Activated T-cell treated with anti-CD3 and anti-CD28 coated beads for 1 hour (primary cell): ENCODE data around the gene TGFBRAP1.

Source experiments
- DNase-seq: peaks from one replicate; pipeline ENCODE4 v3.0.0-alpha.2; 2020; ENCODE audit warnings: low read depth

Gene TGFBRAP1

GRCh38 chr2:105315314-105315713 lies 14.2 kb downstream of the TGFBRAP1 start:
- no peak for DNase-seq

- no peak for DNase-seq
Measured at GRCh38 chr2:105313877-105314276, 15.7 kb downstream of the TGFBRAP1 start.

- no peak for DNase-seq
Measured at GRCh38 chr2:105309147-105309545, 20.4 kb downstream of the TGFBRAP1 start.

- no peak for DNase-seq
Measured at GRCh38 chr2:105308382-105309146, 21.0 kb downstream of the TGFBRAP1 start.

GRCh38 chr2:105307962-105308361 lies 21.6 kb downstream of the TGFBRAP1 start:
- DNase-seq, result no peak

GRCh38 chr2:105307550-105307949 lies 22.0 kb downstream of the TGFBRAP1 start:
- DNase-seq, result no peak

- DNase-seq, result no peak
Measured at GRCh38 chr2:105307146-105307545, 22.4 kb downstream of the TGFBRAP1 start.

GRCh38 chr2:105301646-105302045 lies 27.9 kb downstream of the TGFBRAP1 start:
- DNase-seq, result no peak

GRCh38 chr2:105299290-105299689 lies 30.2 kb downstream of the TGFBRAP1 start:
- DNase-seq, result no peak

GRCh38 chr2:105298017-105298416 lies 31.5 kb downstream of the TGFBRAP1 start:
- DNase-seq, result no peak

GRCh38 chr2:105297216-105297615 lies 32.3 kb downstream of the TGFBRAP1 start:
- no peak for DNase-seq

- no peak for DNase-seq
Measured at GRCh38 chr2:105296017-105296611, 33.4 kb downstream of the TGFBRAP1 start.

- no peak for DNase-seq
Measured at GRCh38 chr2:105294844-105295481, 34.6 kb downstream of the TGFBRAP1 start.

GRCh38 chr2:105294046-105294445 lies 35.5 kb downstream of the TGFBRAP1 start:
- DNase-seq, result no peak

GRCh38 chr2:105291981-105292380 lies 37.6 kb downstream of the TGFBRAP1 start:
- DNase-seq, result no peak

GRCh38 chr2:105290981-105291660 lies 38.4 kb downstream of the TGFBRAP1 start:
- no peak for DNase-seq

GRCh38 chr2:105288133-105288532 lies 41.4 kb downstream of the TGFBRAP1 start:
- no peak for DNase-seq

GRCh38 chr2:105287692-105288091 lies 41.8 kb downstream of the TGFBRAP1 start:
- no peak for DNase-seq

GRCh38 chr2:105283532-105283931 lies 46.0 kb downstream of the TGFBRAP1 start:
- no peak for DNase-seq

GRCh38 chr2:105280281-105280680 lies 49.3 kb downstream of the TGFBRAP1 start:
- no peak for DNase-seq

- DNase-seq, result no peak
Measured at GRCh38 chr2:105279126-105279525, 50.4 kb downstream of the TGFBRAP1 start.

GRCh38 chr2:105278654-105279053 lies 50.9 kb downstream of the TGFBRAP1 start:
- DNase-seq, result no peak

GRCh38 chr2:105274046-105274445 lies 55.5 kb downstream of the TGFBRAP1 start:
- DNase-seq, result no peak
